Measurements from ENCODE around the gene NDUFB7. TPM values are rescaled to one million over a fixed set of nuclear protein-coding genes. Genes with fewer than 3 reads are reported as not detected.
A peak's percentile ranks its signal among the peaks of the same experiment; 100 is the strongest.

The NDUFB7 gene
- total and polyA plus RNA-seq, 11 donors = 290 to 1,747 (median 432) TPM

- Histone ChIP-seq H3K36me3 (peaks cover 0 to 7% (median 0%) of the 10 kb centered on the region in 9 donors), H3K4me3 (peak overlapping the region; percentile 57 to 91 (median 74)), H3K27ac (peak overlapping the region; percentile 70 to 95 (median 86)), H3K27me3 (no peaks in the 10 kb centered on the region), H3K9me3 (no peaks in the 10 kb centered on the region), H3K4me1 (peaks cover 0 to 40% (median 24%) of the 10 kb centered on the region in 12 donors)
- ATAC-seq (peak in 1 of 4 donors; percentile 0), DNase-seq (no peak)
- TF ChIP-seq CTCF (IDR thresholded peaks at IDR 0.05) = no peak
- no peak for TF ChIP-seq POLR2A (IDR thresholded peaks at IDR 0.05)
- intact Hi-C loops (cut with DNase I) = no loop called here
- 0% methylated on average over 15 to 18 of the region's 18 CpGs for WGBS, 4 donors
Measured at GRCh38 chr19:14530005-14530348, 41.9 kb downstream of the NDUFB7 start.

- intact Hi-C loops (cut with DNase I) = loop anchor here in 1 of 10 donors (1.0 kb wide), 1 partner anchor 11 kb away; the partner anchor contains the start of gene DNAJB1
- no peaks in the 10 kb centered on the region for H3K9me3 ChIP-seq
- peak in 3 of 12 donors; percentile 2 to 16 (median 13) for TF ChIP-seq CTCF (IDR thresholded peaks at IDR 0.05)
- peak; percentile 71 to 97 for TF ChIP-seq POLR2A (IDR thresholded peaks at IDR 0.05)
- ATAC-seq (peak; percentile 97 to 99 (median 98)), DNase-seq (peak; percentile 99 to 100 (median 100))
- H3K4me3 ChIP-seq = peak within 1 kb of the TSS; percentile 57 to 91 (median 74)
- peaks cover 0 to 40% (median 24%) of the 10 kb centered on the region in 12 donors for H3K4me1 ChIP-seq
- 0% methylated on average over 26 to 59 of the region's 59 CpGs for WGBS, 4 donors
- H3K27me3 ChIP-seq = no peaks in the 10 kb centered on the region
- peaks cover 0 to 3% (median 0%) of the 10 kb centered on the region in 9 donors for H3K36me3 ChIP-seq
- H3K27ac ChIP-seq = peak within 1 kb of the TSS; percentile 70 to 95 (median 86)
Measured at GRCh38 chr19:14529254-14530004, 42.4 kb downstream of the NDUFB7 start, which contains the start of gene TECR. TSS of gene TECR (plus strand) at chr19:14529594. CDS start at chr19:14529697, 103 bp downstream.

GRCh38 chr19:14528419-14529253 lies 43.2 kb downstream of the NDUFB7 start:
- H3K9me3 ChIP-seq = no peaks in the 10 kb centered on the region
- no peaks in the 10 kb centered on the region for H3K36me3 ChIP-seq
- no peaks in the 10 kb centered on the region for H3K27me3 ChIP-seq
- intact Hi-C loops (cut with DNase I) = loop anchor here in 1 of 10 donors (1.0 kb wide), 1 partner anchor 10 kb away; the partner anchor contains the start of gene DNAJB1
- no peak for DNase-seq
- no peak for ATAC-seq
- H3K4me1 ChIP-seq = peaks cover 0 to 38% (median 23%) of the 10 kb centered on the region in 12 donors
- WGBS, 4 donors = 38 to 43% (median 41%) methylated on average over 39 of the region's 39 CpGs
- TF ChIP-seq CTCF (IDR thresholded peaks at IDR 0.05) (no peak), POLR2A (IDR thresholded peaks at IDR 0.05) (no peak)
- peak overlapping the region in 5 of 12 donors; percentile 16 to 93 (median 85) for H3K27ac ChIP-seq
- peak overlapping the region; percentile 40 to 80 (median 72) for H3K4me3 ChIP-seq

- WGBS, 4 donors = 79 to 88% (median 82%) methylated on average over 4 of the region's 4 CpGs
- DNase-seq = no peak
- peaks cover 0 to 33% (median 13%) of the 10 kb centered on the region in 12 donors for H3K4me1 ChIP-seq
- no peaks in the 10 kb centered on the region for H3K9me3 ChIP-seq
- TF ChIP-seq CTCF (IDR thresholded peaks at IDR 0.05) (no peak), POLR2A (IDR thresholded peaks at IDR 0.05) (no peak)
- intact Hi-C loops (cut with DNase I) = no loop called here
- no peaks in the 10 kb centered on the region for H3K27me3 ChIP-seq
- H3K27ac ChIP-seq = no peak overlapping the region
- H3K36me3 ChIP-seq = no peaks in the 10 kb centered on the region
- no peak overlapping the region for H3K4me3 ChIP-seq
- no peak for ATAC-seq
Measured at GRCh38 chr19:14526423-14526822, 45.4 kb downstream of the NDUFB7 start.

All from heart left ventricle (tissue), 16 donors.